Esophagus squamous epithelium (tissue), 5 donors: Measurements from ENCODE around the gene TRAF3. TPM values are rescaled to one million over a fixed set of nuclear protein-coding genes. Genes with fewer than 3 reads are reported as not detected.

ENCODE experiments used
- DNase-seq: peaks from one replicate; lab custom pipeline; 2025; lab: John Stamatoyannopoulos, UW
- H3K27ac ChIP-seq, 4 donors: fragments of 200-600 bp; sonication (generic); one replicate each; pipeline ENCODE4 v1.5.1; 2016 to 2019; ENCODE audit warnings: mild to moderate bottlenecking in 1 of 4
- H3K27me3 ChIP-seq, 4 donors: fragments of 200-600 bp; sonication (generic); 1 replicate in 3 of 4; 2 replicates in 1 of 4; pipeline versions ENCODE4 v1.5.1 to v1.6.0; 2017 to 2021; ENCODE audit warnings: antibody characterized with exemption in 1 of 4
- H3K36me3 ChIP-seq, 3 donors: fragments of 200-600 bp; sonication (generic); one replicate each; pipeline ENCODE4 v1.5.1; 2016 to 2019
- H3K4me1 ChIP-seq, 3 donors: fragments of 200-600 bp; sonication (generic); one replicate each; pipeline ENCODE4 v1.5.1; 2017 to 2019
- H3K4me3 ChIP-seq, 4 donors: fragments of 200-600 bp; sonication (generic); 1 replicate in 3 of 4; 2 replicates in 1 of 4; pipeline ENCODE4 v1.5.1; 2016 to 2019; ENCODE audit warnings: mild to moderate bottlenecking in 2 of 4, moderate library complexity in 1 of 4
- H3K9me3 ChIP-seq, 3 donors: fragments of 200-600 bp; sonication (generic); one replicate each; pipeline ENCODE4 v1.5.1; 2016 to 2019
- POLR2A ChIP-seq, 4 donors: fragments of 450-650 bp; IDR thresholded peaks; one replicate each; pipeline ENCODE4 v1.6.1; 2017; ENCODE audit warnings: antibody characterized with exemption in 4 of 4, mild to moderate bottlenecking in 4 of 4, moderate library complexity in 3 of 4
- WGBS, 2 donors: methylation state at CpG; one replicate each; pipeline ENCODE4 v1.1.5; 2018; 5-methylcytosine and 5-hydroxymethylcytosine counted together
- intact Hi-C: fragments of 100-400 bp; cut with DNase I; formaldehyde crosslinking; loops from one replicate; pipeline ENCODE4 v1.15.0; 2022
- total RNA-seq, 4 donors: library from RNA; depleted of rRNA; stranded (reverse); fragments of >200 nt; gene quantifications; one replicate each; pipeline ENCODE4 v1.1.0, GENCODE V29; 2016
- TF ChIP-seq, protein P1 (sequence below), 6 experiments: fragments of 450-650 bp in 4 of 6; fragments of 200-600 bp in 2 of 6; sonication (generic) in 2 of 6; IDR thresholded peaks; one replicate each; pipeline ENCODE4 v1.5.1; 2016 to 2019; ENCODE audit warnings: antibody characterized with exemption in 6 of 6, mild to moderate bottlenecking in 4 of 6, moderate library complexity in 4 of 6
- donor health status: DM: yes; HTN: yes; CAD: no.

The TRAF3 gene
- total RNA-seq, 4 donors from 2014 or later = 11.2 to 19.3 (median 13.2) TPM

GRCh38 chr14:102795060-102795925 lies 18.0 kb downstream of the TRAF3 start:
- peaks cover 0 to 9% (median 0%) of the 10 kb centered on the region in 3 donors for H3K36me3 ChIP-seq
- DNase-seq = peak; percentile 29
- no peak for TF ChIP-seq POLR2A (IDR thresholded peaks at IDR 0.05)
- TF ChIP-seq, protein P1, sequence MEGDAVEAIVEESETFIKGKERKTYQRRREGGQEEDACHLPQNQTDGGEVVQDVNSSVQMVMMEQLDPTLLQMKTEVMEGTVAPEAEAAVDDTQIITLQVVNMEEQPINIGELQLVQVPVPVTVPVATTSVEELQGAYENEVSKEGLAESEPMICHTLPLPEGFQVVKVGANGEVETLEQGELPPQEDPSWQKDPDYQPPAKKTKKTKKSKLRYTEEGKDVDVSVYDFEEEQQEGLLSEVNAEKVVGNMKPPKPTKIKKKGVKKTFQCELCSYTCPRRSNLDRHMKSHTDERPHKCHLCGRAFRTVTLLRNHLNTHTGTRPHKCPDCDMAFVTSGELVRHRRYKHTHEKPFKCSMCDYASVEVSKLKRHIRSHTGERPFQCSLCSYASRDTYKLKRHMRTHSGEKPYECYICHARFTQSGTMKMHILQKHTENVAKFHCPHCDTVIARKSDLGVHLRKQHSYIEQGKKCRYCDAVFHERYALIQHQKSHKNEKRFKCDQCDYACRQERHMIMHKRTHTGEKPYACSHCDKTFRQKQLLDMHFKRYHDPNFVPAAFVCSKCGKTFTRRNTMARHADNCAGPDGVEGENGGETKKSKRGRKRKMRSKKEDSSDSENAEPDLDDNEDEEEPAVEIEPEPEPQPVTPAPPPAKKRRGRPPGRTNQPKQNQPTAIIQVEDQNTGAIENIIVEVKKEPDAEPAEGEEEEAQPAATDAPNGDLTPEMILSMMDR (IDR thresholded peaks at IDR 0.05) = peak in 1 of 6 experiments; percentile 43
- 0 to 41% methylated on average over 1 to 2 of the region's 2 CpGs for WGBS, 2 donors
- no peaks in the 10 kb centered on the region for H3K9me3 ChIP-seq
- peaks cover 0 to 38% (median 21%) of the 10 kb centered on the region in 3 donors for H3K4me1 ChIP-seq
- no peaks in the 10 kb centered on the region for H3K27me3 ChIP-seq
- intact Hi-C loops = no loop called here
- H3K27ac ChIP-seq = peak overlapping the region; percentile 70 to 78 (median 74)
- no peak overlapping the region for H3K4me3 ChIP-seq

- Histone ChIP-seq H3K4me3 (no peak overlapping the region), H3K4me1 (peaks cover 0 to 39% (median 21%) of the 10 kb centered on the region in 3 donors), H3K27ac (no peak overlapping the region), H3K27me3 (no peaks in the 10 kb centered on the region), H3K9me3 (no peaks in the 10 kb centered on the region), H3K36me3 (peaks cover 0 to 9% (median 0%) of the 10 kb centered on the region in 3 donors)
- TF ChIP-seq, protein P1 (IDR thresholded peaks at IDR 0.05) = no peak
- no peak for TF ChIP-seq POLR2A (IDR thresholded peaks at IDR 0.05)
- WGBS, 2 donors = 78 to 90% methylated on average over 8 of the region's 8 CpGs
- intact Hi-C loops = no loop called here
- DNase-seq = no peak
These were observed 19.5 kb downstream of the TRAF3 start for GRCh38 chr14:102796661-102797190.

- intact Hi-C loops = no loop called here
- DNase-seq = no peak
- Histone ChIP-seq H3K27me3 (no peaks in the 10 kb centered on the region), H3K4me3 (no peak overlapping the region), H3K27ac (no peak overlapping the region), H3K4me1 (peaks cover 0 to 39% (median 21%) of the 10 kb centered on the region in 3 donors), H3K9me3 (no peaks in the 10 kb centered on the region), H3K36me3 (peaks cover 0 to 7% (median 0%) of the 10 kb centered on the region in 3 donors)
- TF ChIP-seq, protein P1 (IDR thresholded peaks at IDR 0.05) = no peak
- TF ChIP-seq POLR2A (IDR thresholded peaks at IDR 0.05) = no peak
- WGBS, 2 donors = 72 to 94% methylated on average over 2 of the region's 2 CpGs
These were observed 21.7 kb downstream of the TRAF3 start for GRCh38 chr14:102798926-102799325.

- H3K27ac ChIP-seq = peak overlapping the region in 1 of 4 donors; percentile 16
- H3K9me3 ChIP-seq = no peaks in the 10 kb centered on the region
- WGBS, 2 donors = 71 to 79% methylated on average over 7 to 8 of the region's 8 CpGs
- H3K27me3 ChIP-seq = no peaks in the 10 kb centered on the region
- peaks cover 0 to 30% (median 18%) of the 10 kb centered on the region in 3 donors for H3K4me1 ChIP-seq
- TF ChIP-seq, protein P1 (IDR thresholded peaks at IDR 0.05) = no peak
- no peak for TF ChIP-seq POLR2A (IDR thresholded peaks at IDR 0.05)
- no peak overlapping the region for H3K4me3 ChIP-seq
- intact Hi-C loops = no loop called here
- peaks cover 0 to 6% (median 0%) of the 10 kb centered on the region in 3 donors for H3K36me3 ChIP-seq
- DNase-seq = no peak
These were observed 22.7 kb downstream of the TRAF3 start for GRCh38 chr14:102799684-102800562.
